NCI-H2196 (cell line): Measurements from ENCODE around the gene BLVRA.

Source experiments
- DNase-seq: peaks from one replicate; lab custom pipeline; 2025; ENCODE audit not compliant: unreplicated experiment; lab: John Stamatoyannopoulos, UW

Gene BLVRA

DNA sequence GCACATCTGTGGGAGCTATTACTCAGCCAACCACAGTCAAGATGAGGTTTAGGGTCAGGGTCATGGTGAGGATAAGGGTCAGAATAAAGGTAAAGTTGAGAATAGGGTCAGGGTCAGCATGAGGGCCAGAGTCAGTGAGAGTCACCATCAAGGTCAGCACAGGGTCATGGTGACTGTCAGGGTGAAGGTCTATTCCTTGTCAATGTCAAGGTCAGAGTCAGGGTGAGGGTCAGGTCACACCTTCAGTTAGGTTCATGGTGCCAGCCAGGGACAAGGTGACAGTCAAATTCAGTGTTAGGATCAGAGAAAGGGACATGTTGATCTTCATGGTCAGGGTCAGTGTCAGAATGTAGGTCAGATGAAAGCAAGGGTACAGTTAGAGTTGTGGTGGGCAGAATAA, 96.7 kb downstream of the BLVRA start:
- no peak for DNase-seq

DNA sequence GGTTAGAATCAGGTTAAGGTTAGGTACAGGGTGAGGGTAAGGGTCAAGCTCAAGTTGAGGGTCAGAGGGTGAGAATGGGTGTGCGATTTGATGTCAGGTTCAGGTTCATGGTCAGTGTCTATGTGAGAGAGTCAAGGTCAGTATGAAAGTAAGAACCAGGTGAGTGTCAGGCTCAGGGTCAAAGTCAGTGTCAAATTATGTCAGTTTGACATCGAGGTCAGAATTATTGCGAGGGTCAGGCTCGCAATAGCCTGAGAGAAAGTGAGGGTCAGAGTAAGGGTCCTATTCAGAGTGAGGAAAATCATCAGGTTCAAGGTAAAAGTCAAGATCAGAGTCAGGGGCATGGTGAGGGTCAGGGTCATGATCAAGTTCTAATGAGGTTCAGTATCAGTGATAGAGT, 97.8 kb downstream of the BLVRA start:
- no peak for DNase-seq
